ENCODE data around the gene MIP. TPM values are rescaled to one million over a fixed set of nuclear protein-coding genes. Genes with fewer than 3 reads are reported as not detected.
"Not testable (repeated sequence)": the region's sequence is repeated elsewhere in the genome, so short reads cannot be mapped to it uniquely, and the experiment has no call there.

Gene MIP
- total and polyA plus RNA-seq, 2 donors (not counting 3 experiments of a cell fraction or from before 2014, with no cell fraction given) = 0.18 TPM; not detected in 1

DNA sequence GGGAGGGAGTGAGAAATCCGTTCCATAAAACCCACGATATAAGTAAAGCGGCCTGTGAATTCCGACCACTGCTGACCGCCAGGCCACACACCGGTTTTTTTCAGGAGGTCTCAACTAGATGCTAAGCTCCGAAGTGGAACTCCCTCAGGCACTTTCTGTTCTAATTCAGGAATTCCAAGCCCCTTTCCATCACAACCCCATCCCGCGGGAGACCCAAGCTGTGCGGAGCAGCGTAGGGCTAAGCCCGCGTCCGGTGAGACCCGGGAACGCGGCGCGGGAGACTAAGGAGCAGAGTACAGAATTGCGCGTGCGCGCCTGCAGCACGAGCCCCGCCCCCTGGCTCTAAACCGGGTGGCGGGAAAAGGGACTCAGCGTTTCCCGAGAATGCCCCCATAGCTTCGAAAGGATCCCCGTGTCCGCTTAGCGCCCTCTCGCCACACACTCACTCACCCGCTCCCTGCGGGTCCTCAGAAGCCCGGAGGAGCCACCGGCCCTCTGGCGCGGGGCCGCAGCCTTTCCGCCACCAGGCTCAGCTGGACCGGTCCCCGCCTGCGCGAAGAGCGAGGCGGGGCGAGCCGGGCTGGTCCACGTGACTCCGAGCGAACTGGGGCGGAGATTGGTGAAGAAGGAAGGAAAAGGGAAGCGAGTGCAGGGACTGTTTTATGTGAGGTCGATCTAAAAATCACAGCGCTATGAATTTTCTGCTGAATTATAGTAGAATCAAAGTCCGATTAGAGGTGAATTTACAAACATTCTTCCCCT, 5.4 kb downstream of the MIP start, which contains the start of gene TIMELESS:
TIMELESS (minus strand) TSS at position 567 of the 762 bp plus-strand sequence. CDS start 15,256 bp downstream, outside the sequence.
- peaks cover 0 to 3% of the 10 kb centered on the region in 2 experiments for H3K27me3 ChIP-seq (ENCODE audit: control insufficient read depth in 2 of 2, insufficient read depth in 2 of 2, low read length in 2 of 2)
- TF ChIP-seq POLR2AphosphoS5 (IDR thresholded peaks at IDR 0.05; ENCODE audit: insufficient read depth, low read depth, low read length) (peak; percentile 77), JUN (IDR thresholded peaks at IDR 0.05; ENCODE audit: borderline replicate concordance, insufficient read depth, insufficient read length, low read depth) (no peak), MAX (IDR thresholded peaks at IDR 0.05; ENCODE audit: insufficient read depth, insufficient read length) (peak; percentile 82), MYC (IDR thresholded peaks at IDR 0.05; ENCODE audit: low read depth, low read length) (no peak), POLR2A (IDR thresholded peaks at IDR 0.05; ENCODE audit: low read depth, low read length) (peak; percentile 84)
- TF ChIP-seq, protein P1, sequence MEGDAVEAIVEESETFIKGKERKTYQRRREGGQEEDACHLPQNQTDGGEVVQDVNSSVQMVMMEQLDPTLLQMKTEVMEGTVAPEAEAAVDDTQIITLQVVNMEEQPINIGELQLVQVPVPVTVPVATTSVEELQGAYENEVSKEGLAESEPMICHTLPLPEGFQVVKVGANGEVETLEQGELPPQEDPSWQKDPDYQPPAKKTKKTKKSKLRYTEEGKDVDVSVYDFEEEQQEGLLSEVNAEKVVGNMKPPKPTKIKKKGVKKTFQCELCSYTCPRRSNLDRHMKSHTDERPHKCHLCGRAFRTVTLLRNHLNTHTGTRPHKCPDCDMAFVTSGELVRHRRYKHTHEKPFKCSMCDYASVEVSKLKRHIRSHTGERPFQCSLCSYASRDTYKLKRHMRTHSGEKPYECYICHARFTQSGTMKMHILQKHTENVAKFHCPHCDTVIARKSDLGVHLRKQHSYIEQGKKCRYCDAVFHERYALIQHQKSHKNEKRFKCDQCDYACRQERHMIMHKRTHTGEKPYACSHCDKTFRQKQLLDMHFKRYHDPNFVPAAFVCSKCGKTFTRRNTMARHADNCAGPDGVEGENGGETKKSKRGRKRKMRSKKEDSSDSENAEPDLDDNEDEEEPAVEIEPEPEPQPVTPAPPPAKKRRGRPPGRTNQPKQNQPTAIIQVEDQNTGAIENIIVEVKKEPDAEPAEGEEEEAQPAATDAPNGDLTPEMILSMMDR (IDR thresholded peaks at IDR 0.05; ENCODE audit: extremely low read depth in 1 of 2, insufficient read depth in 1 of 2, low read depth in 1 of 2, low read length in 2 of 2) = no peak
- no peaks in the 10 kb centered on the region for H3K9me3 ChIP-seq (replicated peaks; ENCODE audit: control insufficient read depth, insufficient read depth, low read length)
- dilution Hi-C loops (cut with MboI; ENCODE audit: extremely low pct_ligation_motif_present, low sequenced_read_pairs) (no loop called here), intact Hi-C loops (cut with micrococcal nuclease) (loop anchor here (1.0 to 5.0 kb wide), 3 partner anchors 20 to 133 kb away; partner anchors contain the start of genes APOF, SPRYD4 and STAT2)
- DNase-seq (ENCODE audit: low read depth, low spot score) (peak; percentile 94), FAIRE-seq (peak; percentile 99)
- ChIA-PET CTCF (interaction anchor here (0.5 to 2.5 kb wide), 8 partner anchors 10 to 260 kb away, joined by 3 to 19 read pairs (median 4); partner anchors contain the start of genes CNPY2, SMARCC2 and STAT2), POLR2A (interaction anchor here (0.6 to 1.1 kb wide), 3 partner anchors 18 to 227 kb away, joined by 3 read pairs; partner anchors contain the start of gene RNF41)
- peaks cover 20% of the 10 kb centered on the region for H3K4me1 ChIP-seq (ENCODE audit: control insufficient read depth, extremely low read depth, insufficient read depth, low read length)
- H2AFZ ChIP-seq (ENCODE audit: low read depth, low read length) = peak within 1 kb of the TSS; percentile 78
- H4K20me1 ChIP-seq (replicated peaks; ENCODE audit: control insufficient read depth, extremely low read depth, insufficient read depth, low read length) = no peaks in the 10 kb centered on the region
- no peaks in the 10 kb centered on the region for H3K79me2 ChIP-seq (ENCODE audit: control insufficient read depth, insufficient read depth, low read length)
- peak within 1 kb of the TSS; percentile 83 for H3K4me2 ChIP-seq (ENCODE audit: insufficient read depth, low read length)
- no peaks in the 10 kb centered on the region for H3K9me1 ChIP-seq (replicated peaks; ENCODE audit: control insufficient read depth, extremely low read depth, insufficient read depth, low read length)
- TSS peak; percentile 71 for BruUV-seq (replicated peaks)
- H3K36me3 ChIP-seq (ENCODE audit: control insufficient read depth in 2 of 2, extremely low read depth in 1 of 2, insufficient read depth in 2 of 2, low read length in 2 of 2) = no peaks in the 10 kb centered on the region
- H3K4me3 ChIP-seq (replicated peaks in 1 of 3; ENCODE audit: insufficient read depth in 1 of 3, low read depth in 1 of 3, low read length in 3 of 3) = peak within 1 kb of the TSS; percentile 53 to 88 (median 77)
- H3K9ac ChIP-seq (replicated peaks; ENCODE audit: extremely low read depth, insufficient read depth, low read length) = peak within 1 kb of the TSS; percentile 91
- H3K27ac ChIP-seq (ENCODE audit: insufficient read depth, low read depth, low read length) = peak within 1 kb of the TSS; percentile 61

DNA sequence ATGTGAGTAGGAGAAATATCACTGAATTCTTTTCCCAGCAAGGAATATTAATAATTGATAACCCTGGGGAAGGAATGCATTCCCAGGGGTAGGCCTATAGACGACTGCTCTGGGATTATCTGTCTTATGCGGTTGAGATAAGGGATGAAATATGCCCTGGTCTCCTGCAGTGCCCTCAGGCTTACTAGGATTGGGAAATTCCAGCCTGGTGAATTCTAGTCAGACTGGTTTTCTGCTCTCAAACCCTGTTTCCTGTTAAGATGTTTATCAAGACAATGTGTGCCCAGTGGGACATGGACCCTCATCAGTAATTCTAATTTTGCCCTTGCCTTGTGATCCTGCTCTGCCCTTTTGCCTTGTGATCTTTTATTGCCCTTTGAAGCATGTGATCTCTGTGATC, 11.2 kb downstream of the MIP start:
- BruUV-seq (replicated peaks); H3K9me3 ChIP-seq (replicated peaks; ENCODE audit: control insufficient read depth, insufficient read depth, low read length); FAIRE-seq; H3K36me3 ChIP-seq (ENCODE audit: control insufficient read depth in 2 of 2, extremely low read depth in 1 of 2, insufficient read depth in 2 of 2, low read length in 2 of 2); intact Hi-C loops (cut with micrococcal nuclease); H3K4me2 ChIP-seq (ENCODE audit: insufficient read depth, low read length); H4K20me1 ChIP-seq (replicated peaks; ENCODE audit: control insufficient read depth, extremely low read depth, insufficient read depth, low read length); dilution Hi-C loops (cut with MboI; ENCODE audit: extremely low pct_ligation_motif_present, low sequenced_read_pairs); H3K9me1 ChIP-seq (replicated peaks; ENCODE audit: control insufficient read depth, extremely low read depth, insufficient read depth, low read length); H3K79me2 ChIP-seq (ENCODE audit: control insufficient read depth, insufficient read depth, low read length); H3K9ac ChIP-seq (replicated peaks; ENCODE audit: extremely low read depth, insufficient read depth, low read length); CTCF ChIA-PET; DNase-seq (ENCODE audit: low read depth, low spot score); POLR2A ChIA-PET; H2AFZ ChIP-seq (ENCODE audit: low read depth, low read length); H3K27ac ChIP-seq (ENCODE audit: insufficient read depth, low read depth, low read length); H3K4me3 ChIP-seq (replicated peaks in 1 of 3; ENCODE audit: insufficient read depth in 1 of 3, low read depth in 1 of 3, low read length in 3 of 3); H3K27me3 ChIP-seq (ENCODE audit: control insufficient read depth in 2 of 2, insufficient read depth in 2 of 2, low read length in 2 of 2): not testable (repeated sequence)
- peaks cover 15% of the 10 kb centered on the region for H3K4me1 ChIP-seq (ENCODE audit: control insufficient read depth, extremely low read depth, insufficient read depth, low read length)
